ENCODE measurements around the gene MCFD2.

- TF ChIP-seq EZH2 (IDR thresholded peaks at IDR 0.05) (no peak), POLR2AphosphoS5 (IDR thresholded peaks at IDR 0.05; ENCODE audit: borderline replicate concordance, low read depth, low read length) (no peak)
Measured at GRCh38 chr2:46854260-46854659, 61.3 kb downstream of the MCFD2 start.
